OCI-LY1 (cell line): ENCODE data around the gene NECTIN4.

ENCODE experiments used
- CTCF ChIP-seq: fragments of 200-600 bp; sonication (generic), shearing (Covaris generic); IDR thresholded peaks from 2 replicates; pipeline ENCODE4 v1.5.1; 2017; ENCODE audit warnings: mild to moderate bottlenecking, antibody characterized with exemption, low read length, moderate library complexity, mixed read lengths
- EZH2 ChIP-seq: fragments of 200-600 bp; sonication (generic), shearing (Covaris generic); IDR thresholded peaks from 2 replicates; pipeline ENCODE4 v1.8.0; 2017; ENCODE audit warnings: borderline replicate concordance, mixed run types, mild to moderate bottlenecking, antibody characterized with exemption, low read length, moderate library complexity, mixed read lengths

GRCh38 chr1:161098210-161099068 lies 9.1 kb upstream of the NECTIN4 start, which contains the start of gene KLHDC9:
- TF ChIP-seq CTCF, result no peak
- no peak for TF ChIP-seq EZH2
